ENCODE measurements around the gene JAZF1.
"Not testable (repeated sequence)": the region's sequence is repeated elsewhere in the genome, so short reads cannot be mapped to it uniquely, and the experiment has no call there.

JAZF1 gene

GRCh38 chr7:27899601-27900000 is 281.0 kb downstream of the JAZF1 start:
- FAIRE-seq: no peak
- DNase-seq (ENCODE audit: insufficient read length, low spot score): no peak

DNA sequence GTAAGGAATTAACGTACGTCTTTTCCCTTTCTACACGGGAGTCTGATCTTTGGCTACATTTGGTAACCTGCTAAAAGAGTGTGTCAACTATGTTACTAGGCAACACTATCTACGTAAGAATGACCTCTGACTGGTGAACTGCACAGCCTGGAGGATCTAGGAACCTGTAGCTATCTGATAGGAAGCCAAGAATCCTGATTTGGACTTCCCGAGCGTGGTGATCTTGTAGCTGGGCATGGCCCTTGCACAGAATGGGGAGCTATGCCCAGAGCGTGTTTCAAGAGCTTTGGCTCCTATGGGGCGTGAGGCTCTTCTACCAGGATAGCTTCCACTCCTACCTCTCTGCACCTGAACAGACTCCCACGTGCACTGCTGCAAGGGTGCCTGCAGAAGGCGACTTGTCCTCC is 283.2 kb downstream of the JAZF1 start:
- FAIRE-seq: no peak

DNA sequence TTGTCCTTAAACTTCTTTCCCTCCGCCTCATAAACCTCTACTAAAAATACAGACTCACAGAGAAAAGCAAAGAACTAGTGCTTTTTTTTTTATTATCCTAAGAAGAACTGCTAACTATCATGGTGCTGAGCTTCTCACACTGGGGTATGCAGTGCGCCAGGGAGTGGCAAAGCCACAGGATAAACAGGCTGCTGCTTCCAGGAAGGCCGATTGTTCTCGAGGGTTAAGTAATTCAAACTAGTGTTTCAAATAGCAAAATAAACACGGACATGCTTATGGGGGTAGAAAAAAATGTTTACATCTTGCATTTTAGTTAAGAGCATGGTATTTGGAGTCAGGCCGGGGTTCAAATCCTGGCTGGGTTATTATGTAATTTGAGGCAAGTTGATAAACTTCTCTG is 283.6 kb downstream of the JAZF1 start:
- FAIRE-seq: no peak
- no peak for DNase-seq (ENCODE audit: insufficient read length, low spot score)

More for the DNA sequence above, 283.2 kb downstream of the JAZF1 start:
- no peak for DNase-seq (ENCODE audit: insufficient read length, low spot score)

DNA sequence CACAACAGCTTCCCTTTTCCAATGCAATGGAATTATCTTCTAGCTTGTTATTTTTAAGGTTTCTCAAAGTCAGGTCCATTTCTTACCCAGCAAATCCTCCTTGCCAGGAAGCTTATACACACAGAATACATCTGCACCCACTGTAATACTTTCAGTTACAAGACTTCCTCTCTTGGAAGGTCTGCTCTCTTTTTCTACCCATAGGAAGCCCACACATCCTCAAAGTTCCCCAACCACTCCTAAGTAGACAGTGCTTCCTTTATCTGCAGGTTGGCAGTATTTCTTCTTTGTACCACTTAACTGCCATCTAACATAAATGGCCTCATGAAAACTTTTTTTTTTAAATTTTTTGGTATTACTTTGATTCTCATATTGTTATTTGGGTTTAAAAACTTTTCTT is 285.0 kb downstream of the JAZF1 start:
- DNase-seq (ENCODE audit: insufficient read length, low spot score) (no peak), FAIRE-seq (no peak)

GRCh38 chr7:27890205-27890849 is 290.3 kb downstream of the JAZF1 start:
- DNase-seq (ENCODE audit: insufficient read length, low spot score): peak; percentile 43
- FAIRE-seq: peak; percentile 93

- no peak for DNase-seq (ENCODE audit: insufficient read length, low spot score)
- no peak for FAIRE-seq
Measured at GRCh38 chr7:27889800-27890199, 290.8 kb downstream of the JAZF1 start.

DNA sequence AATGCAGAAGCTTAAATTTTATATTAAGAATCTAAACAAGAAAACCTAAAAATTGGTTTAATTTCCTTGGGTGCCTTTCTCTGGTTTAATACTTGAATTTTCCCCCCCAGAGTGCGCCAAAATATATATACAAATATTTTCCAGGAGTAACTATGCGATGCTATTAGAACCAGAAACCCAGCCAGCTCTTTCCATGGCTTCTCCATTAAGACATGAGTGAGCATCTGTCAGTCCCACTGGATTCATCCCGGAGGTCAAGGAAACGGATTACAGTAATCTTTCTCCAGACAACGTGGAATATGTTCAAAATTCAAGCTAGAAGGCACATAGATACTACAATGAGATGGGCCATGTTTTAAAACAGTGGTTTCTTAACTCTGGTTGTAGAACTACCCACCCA is 291.9 kb downstream of the JAZF1 start:
- no peak for DNase-seq (ENCODE audit: insufficient read length, low spot score)
- no peak for FAIRE-seq

GRCh38 chr7:27886710-27887109 is 293.9 kb downstream of the JAZF1 start:
- DNase-seq (ENCODE audit: insufficient read length, low spot score); FAIRE-seq: not testable (repeated sequence)

DNA sequence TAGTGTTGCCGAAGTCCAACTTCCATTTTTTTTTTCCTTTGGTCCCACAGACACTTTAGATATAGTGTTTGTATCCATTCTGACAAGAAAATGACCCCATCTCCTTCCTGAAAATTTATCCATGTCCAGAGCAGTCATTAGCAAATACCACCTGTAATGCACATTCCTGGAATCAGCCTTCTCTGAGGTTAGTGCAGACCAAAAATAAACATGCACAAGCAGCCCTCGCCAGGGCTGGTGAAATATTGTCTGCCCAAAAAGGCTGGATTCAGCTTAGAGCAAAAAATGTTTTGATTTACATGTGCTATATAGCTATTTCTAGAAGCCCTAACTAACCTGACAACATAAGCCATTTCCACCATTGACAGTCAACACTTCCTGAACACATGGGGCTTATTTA is 294.9 kb downstream of the JAZF1 start:
- FAIRE-seq (no peak), DNase-seq (ENCODE audit: insufficient read length, low spot score) (no peak)

DNA sequence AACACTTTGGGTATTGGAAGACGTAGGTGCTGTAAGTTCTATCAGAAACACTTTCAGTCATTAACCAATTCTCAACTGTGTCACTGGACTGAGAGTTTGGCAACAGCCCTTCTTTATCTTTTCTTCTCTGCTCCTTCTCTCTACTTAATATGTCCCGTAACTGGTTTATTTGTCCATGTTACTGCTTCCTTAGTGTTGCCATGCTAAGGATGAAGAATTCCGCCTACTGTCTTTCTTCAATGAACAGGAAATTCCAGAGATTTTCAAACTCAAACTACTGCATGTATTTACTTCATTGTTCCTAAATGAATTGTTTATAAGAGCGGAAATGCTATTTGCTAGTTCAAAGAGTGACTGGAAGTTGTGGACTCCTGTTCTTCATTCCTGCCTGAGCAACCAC is 296.9 kb downstream of the JAZF1 start:
- no peak for FAIRE-seq
- DNase-seq (ENCODE audit: insufficient read length, low spot score): no peak

- no peak for FAIRE-seq
- DNase-seq (ENCODE audit: insufficient read length, low spot score): no peak
Measured at GRCh38 chr7:27876756-27877155, 303.8 kb downstream of the JAZF1 start.

- FAIRE-seq (no peak), DNase-seq (ENCODE audit: insufficient read length, low spot score) (no peak)
Measured at GRCh38 chr7:27875832-27876231, 304.8 kb downstream of the JAZF1 start.

DNA sequence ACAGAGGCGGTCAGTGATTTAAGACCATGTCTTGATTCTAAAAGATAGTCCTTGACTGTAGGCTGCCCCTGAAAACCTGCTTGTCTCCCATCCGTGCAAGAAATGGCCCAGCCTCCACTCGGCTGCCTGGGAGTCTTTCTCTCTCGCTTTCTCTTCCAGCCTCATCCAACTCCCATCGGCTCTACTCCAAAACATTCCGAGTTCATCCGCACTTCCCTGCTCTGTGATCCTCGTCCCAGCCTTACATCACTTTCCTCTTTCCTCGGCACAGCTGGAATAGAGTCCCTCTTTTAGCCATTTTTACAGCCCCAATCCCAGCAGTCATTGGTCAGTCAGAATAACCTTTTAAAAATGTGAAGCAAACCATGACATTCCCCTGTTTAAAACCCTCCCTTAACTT is 305.5 kb downstream of the JAZF1 start:
- DNase-seq (ENCODE audit: insufficient read length, low spot score) (no peak), FAIRE-seq (no peak)

- DNase-seq (ENCODE audit: insufficient read length, low spot score) (no peak), FAIRE-seq (no peak)
Measured at GRCh38 chr7:27873981-27874957, 306.3 kb downstream of the JAZF1 start.

GRCh38 chr7:27872356-27873275 is 308.0 kb downstream of the JAZF1 start:
- FAIRE-seq: no peak
- no peak for DNase-seq (ENCODE audit: insufficient read length, low spot score)

DNA sequence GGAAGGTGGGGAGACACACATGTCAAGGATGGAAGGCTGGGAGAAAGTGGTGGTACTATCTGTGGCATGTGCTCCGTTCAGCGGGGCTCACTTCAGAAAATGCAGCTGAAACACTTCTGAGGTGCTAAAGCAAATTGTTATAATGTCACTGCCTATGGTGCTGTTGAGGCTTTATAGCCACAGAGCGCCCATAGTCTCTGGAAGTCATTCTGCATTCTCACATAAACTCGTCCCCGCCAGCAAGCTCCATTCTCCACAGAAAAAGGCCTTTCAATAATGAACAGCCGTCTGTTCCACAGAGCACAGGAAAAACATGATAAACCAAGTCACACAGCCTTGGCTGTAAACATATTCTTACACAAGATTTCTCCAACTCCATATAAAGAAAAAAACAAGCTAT is 308.7 kb downstream of the JAZF1 start:
- no peak for FAIRE-seq
- no peak for DNase-seq (ENCODE audit: insufficient read length, low spot score)

DNA sequence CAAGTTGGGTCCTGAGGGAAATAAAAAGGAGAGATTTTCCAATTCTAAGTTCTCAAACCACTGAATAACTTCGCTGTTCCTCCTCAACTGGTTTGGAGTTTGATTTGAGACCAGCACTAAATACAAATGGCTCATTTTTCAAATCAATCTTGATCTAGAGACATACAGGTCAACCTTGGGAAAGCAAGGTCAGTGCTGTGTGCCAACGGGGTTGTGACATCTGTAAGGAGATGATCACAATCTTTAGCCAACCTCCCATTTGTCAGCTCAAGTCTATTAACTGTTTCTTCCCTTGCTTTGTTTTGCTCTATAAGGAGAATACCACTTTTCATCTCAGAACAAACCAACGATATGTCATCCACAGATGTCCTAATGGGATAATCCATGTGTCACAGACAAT is 309.5 kb downstream of the JAZF1 start:
- no peak for FAIRE-seq

DNA sequence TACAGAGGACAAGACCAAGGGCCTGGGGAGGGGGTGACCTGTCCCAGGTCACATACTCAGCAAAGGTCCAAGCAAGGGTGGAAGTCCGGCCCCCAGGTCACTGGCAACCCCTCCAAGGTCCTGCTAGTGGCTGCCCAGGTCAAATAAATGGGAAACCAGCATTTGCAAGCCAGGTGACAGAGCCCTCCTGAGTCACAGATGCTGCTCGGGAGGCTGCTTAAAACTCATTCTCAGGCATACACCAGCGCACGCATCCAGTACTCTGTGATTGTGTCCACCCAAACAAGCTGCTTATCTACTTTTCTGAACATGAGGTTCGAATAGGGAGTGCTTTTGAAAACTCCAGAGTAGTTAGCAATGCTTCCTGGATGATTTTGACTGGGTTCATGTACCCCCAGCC is 310.0 kb downstream of the JAZF1 start:
- FAIRE-seq (no peak), DNase-seq (ENCODE audit: insufficient read length, low spot score) (no peak)

More for the DNA sequence above, 309.5 kb downstream of the JAZF1 start:
- DNase-seq (ENCODE audit: insufficient read length, low spot score): no peak

DNA sequence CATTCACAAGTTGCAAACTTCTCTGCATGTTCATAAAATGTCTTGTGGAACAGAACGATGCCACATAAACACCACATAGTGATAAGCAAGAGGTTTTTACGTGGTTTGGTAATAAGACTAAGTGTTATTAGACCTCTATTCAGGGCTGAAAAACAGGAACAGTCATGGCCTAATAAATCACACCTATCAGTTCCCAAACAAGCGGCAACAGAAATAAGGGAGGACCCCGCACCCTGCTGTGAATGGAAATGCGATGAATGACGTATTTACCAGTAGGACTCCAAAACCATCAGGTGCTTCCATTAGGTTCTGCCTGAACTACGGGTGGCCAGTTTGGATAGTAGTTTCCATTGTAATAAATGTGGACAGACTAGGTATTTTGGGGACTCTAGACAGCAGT is 311.5 kb downstream of the JAZF1 start:
- DNase-seq (ENCODE audit: insufficient read length, low spot score): no peak
- FAIRE-seq: no peak

DNA sequence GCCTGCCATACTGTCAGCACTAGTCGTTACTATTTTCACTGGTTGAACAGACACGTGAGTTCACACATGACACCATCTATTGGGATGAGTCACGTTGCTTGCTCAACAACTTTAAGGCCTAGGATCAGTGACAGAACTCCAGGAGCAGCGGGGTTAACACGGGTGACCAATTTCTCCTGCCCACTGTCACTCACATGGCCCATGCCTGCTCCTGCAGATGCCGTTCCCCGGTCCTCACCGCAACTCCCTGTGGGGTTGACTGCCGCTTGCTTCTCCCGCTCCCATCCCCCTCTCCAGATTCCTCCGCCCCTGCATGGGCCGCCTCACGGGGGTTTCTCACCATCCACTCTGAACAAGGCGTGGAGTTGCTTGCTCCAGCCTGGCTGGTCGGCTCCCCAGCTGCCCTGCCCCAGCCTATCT is 312.5 kb downstream of the JAZF1 start:
- no peak for DNase-seq (ENCODE audit: insufficient read length, low spot score)
- FAIRE-seq: no peak
